ENCODE data around the gene CCDC88C.

GRCh38 chr14:91295851-91296796 lies 121.5 kb downstream of the CCDC88C start:
- TF ChIP-seq CTCF (IDR thresholded peaks at IDR 0.05) (no peak), POLR2A (IDR thresholded peaks at IDR 0.05) (no peak)
